Measurements from ENCODE around the gene MMP10.
"Not testable (repeated sequence)": the region's sequence is repeated elsewhere in the genome, so short reads cannot be mapped to it uniquely, and the experiment has no call there.

Gene MMP10

DNA sequence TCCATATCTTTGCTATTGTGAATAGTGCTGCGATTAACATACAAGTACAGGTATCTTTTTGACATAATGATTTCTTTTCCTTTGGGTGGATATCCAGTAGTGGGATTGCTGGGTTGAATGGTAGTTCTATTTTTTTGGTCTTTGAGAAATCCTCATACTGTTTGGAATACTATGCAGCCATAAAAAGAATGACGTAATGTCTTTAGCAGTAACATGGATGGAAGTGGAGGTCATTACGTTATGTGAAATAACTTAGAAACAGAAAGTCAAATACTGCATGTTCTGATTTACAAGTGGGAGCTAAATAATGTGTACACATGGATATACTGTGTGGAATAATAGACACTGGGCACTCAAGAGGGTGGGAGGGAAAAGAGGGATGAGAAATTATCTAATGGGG is 4.0 kb upstream of the MMP10 start:
- DNase-seq (ENCODE audit: insufficient read length, low spot score) (no peak), FAIRE-seq (no peak)

DNA sequence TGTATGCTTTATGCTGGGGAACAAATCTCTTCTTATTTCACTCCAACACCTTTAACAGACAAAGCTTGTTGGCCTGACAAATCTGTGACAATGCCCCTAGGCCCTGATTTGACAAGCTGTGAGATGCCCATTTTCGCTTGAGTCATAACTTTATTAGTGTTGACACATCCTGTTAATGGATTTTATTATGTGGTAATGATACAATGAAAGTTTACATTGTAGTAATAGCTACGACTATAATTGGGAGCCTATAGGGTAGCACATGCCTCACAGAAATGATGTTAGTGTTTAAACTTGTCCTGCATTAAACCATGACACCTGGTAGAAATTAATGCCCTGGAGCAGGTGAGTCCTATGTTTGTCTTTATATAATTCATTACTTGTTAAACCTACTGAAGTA is 3.3 kb upstream of the MMP10 start:
- DNase-seq (ENCODE audit: insufficient read length, low spot score) (no peak), FAIRE-seq (no peak)

DNA sequence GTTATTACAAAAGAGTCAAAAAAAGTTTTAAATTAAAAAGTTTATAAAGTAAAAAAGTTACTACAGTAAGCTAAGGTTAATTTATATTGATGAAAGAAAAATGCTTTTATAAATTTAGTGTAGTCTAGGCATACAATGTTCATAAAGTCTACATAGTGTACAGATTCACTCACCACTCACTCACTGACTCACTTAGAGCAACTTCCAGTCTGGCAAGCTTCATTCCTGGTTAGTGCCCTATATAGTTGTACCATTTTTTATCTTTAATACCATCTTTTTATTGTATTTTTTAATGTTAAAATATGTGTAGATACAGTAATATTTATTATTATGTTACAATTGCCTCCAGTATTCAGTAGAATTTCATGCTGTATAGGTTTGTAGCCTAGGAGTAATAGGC is 2.6 kb upstream of the MMP10 start:
- no peak for FAIRE-seq
- no peak for DNase-seq (ENCODE audit: insufficient read length, low spot score)

DNA sequence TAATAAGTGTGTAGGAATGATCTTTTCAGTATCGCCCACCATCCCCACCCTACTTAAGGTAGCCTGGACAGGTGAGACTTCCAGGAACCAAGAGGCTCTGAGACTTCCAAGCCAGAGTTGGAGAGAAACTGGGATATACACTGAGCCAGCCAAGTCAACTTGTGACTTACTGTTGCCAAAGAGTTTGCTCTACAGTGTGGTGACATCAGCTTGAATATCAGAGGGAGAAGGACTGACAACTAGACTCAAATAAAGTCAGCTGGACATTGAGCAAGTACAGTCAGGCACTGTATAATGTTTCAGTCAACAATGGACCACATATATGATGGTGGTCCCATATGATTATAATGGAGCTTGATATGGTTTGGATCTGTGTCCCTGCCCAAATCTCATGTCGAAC is 1.2 kb upstream of the MMP10 start:
- DNase-seq (ENCODE audit: insufficient read length, low spot score) (no peak), FAIRE-seq (no peak)

DNA sequence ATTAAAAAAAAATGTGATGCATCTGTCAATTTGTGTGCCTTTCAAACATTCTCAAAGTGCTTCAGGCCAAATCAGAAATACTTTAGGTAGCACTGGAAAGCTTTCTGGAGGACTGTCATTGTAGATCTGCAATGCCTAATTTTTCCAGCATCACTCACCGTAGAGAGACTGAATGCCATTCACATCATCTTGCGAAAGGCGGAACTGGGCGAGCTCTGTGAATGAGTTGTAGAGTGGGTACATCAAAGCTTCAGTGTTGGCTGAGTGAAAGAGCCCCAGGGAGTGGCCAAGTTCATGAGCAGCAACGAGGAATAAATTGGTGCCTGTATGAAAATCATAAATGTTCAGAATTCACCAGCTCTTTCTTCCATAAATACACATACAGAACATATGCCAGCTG is 4.0 kb downstream of the MMP10 start:
- FAIRE-seq: no peak
- no peak for DNase-seq (ENCODE audit: insufficient read length, low spot score)

DNA sequence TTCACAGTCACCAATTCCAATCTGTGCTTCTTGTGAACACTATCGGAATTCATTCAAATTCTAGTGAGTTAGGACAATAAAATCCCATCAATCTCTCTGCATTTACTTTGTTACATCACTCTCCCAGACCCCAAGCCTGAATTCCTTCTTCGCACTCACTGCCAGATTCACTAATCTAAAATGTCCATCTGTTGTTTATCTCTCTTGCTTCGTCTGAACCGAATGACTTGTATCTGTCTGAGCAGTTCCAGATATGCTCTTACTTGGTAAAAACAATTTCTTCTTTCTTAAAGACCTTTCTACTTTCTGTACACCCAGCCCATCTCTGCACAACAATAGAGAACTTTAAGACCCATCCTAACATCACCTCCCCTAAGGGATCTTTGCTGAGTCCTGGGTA is 7.0 kb downstream of the MMP10 start:
- FAIRE-seq (no peak), DNase-seq (ENCODE audit: insufficient read length, low spot score) (no peak)

DNA sequence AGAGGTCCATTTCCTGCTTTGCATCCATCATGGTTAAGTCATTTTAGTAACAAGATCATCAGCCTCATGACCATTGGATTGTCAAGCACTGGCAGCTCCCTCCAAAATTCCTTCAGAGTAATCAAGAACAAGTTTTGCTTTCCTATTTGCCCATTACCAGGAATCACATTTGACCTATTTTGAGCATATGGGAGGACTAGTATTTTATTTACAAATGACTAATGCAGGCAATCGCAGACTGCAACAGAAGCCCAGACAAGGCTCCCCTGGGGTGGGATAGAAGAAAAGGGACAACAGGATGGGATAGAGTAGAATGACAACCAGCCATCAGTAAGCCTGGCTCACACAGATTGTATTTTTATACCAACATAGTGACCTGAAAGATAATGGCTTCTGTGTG is 9.1 kb downstream of the MMP10 start:
- DNase-seq (ENCODE audit: insufficient read length, low spot score) (no peak), FAIRE-seq (no peak)

DNA sequence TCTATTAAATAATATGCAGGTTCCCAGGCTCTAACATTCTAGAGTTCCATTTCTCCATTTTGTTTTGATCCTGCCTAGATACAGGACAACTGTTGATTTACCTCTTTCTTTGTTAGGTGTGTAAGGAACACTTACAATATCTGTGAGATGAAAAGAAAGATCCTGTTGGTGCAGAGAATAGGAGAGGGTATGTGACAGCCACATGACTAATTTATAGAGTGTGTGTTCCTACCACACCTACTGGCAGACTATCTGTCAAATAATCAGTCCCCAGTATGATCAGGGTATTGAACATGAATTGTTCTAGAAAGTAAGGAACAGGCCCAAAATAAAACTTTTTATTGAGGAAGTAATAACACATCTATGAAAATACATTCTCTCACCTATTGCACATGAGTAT is 10.2 kb downstream of the MMP10 start:
- FAIRE-seq (no peak), DNase-seq (ENCODE audit: insufficient read length, low spot score) (no peak)

DNA sequence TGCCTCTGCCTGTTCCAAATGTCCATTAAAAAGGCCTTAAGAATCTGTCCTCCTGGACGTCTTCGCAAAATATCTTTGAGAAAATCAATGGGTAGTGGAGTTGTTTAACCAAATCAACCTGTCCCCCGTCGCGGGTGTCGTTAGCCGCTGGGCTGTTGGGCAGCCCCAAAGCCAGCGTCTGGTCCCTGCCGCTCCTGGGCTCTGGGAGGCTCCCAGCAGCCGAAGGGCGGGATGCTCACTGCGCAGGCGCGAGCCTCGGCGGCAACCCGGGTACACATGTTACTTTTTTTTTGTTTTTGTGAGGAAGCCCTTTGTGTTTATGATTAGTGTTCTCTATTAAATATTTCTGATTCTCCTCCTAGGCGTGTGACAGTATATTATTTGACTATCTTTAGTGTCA is 12.6 kb downstream of the MMP10 start:
- no peak for DNase-seq (ENCODE audit: insufficient read length, low spot score)
- no peak for FAIRE-seq

DNA sequence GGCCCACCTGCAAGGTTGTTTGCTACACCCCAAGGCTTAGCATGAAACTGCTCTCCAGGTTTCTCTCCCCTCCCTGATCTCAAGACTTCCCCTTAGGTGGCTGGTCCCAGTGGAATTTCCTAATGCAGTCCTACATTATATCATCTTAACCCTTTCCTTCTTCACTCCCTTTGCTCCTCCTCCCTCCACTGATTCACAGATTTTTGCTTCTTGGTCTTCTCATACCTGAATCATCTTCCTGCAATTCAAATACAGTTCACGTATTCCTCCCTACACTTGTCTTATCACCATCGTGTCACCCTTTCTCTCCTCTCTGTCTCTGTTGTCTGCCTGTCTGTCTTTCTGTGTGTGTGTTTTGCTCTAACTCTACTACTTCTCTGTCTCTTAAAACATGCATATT is 17.0 kb downstream of the MMP10 start:
- DNase-seq (ENCODE audit: insufficient read length, low spot score) (no peak), FAIRE-seq (no peak)

DNA sequence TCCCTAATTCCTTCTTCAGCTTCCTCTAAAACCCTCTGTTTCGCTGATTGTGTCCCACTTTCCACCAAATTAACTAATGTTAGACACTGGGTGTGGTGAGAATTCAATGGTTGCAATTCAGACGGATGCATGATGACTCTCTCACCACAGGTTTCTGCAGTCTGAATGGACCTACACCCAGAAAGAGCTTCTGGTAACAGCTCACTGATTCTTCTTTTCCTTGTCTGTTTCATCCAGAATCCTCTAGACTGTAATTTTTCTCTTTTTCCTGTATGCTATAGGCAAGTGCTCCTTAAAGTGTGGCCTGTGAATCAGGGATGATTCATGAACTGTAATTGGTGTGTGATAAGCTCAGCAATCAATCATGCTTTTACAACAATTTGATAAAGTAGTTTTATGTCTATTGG is 18.1 kb downstream of the MMP10 start:
- no peak for FAIRE-seq
- DNase-seq (ENCODE audit: insufficient read length, low spot score): no peak

DNA sequence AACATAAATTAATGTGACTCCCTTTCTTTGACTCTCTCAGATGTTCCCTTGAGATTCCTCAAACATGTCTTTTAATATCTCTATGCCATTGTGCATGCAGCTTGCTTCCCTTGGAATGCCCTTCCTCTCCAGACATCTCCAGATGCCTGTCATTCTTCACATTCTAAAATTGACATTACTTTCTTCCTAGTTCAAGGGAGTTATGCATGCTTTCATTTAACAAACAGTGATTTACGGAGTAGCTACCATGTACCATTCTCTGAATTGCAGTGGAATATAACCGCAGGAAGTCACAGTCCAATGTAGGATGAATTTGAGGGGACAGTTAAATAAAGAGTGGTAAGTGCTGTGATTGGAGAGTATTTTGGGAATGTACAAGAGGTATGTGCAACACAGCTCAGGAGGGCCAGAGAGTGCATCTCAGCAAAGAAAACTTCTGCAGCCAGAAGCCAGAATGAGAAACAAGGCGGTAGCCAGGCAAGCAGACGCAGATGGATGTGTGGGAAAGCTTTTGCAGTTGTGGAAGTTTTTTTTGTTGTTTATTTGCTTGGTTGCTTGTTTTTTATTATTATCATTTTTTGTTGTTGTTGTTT is 18.7 kb downstream of the MMP10 start:
- FAIRE-seq (no peak), DNase-seq (ENCODE audit: insufficient read length, low spot score) (no peak)

DNA sequence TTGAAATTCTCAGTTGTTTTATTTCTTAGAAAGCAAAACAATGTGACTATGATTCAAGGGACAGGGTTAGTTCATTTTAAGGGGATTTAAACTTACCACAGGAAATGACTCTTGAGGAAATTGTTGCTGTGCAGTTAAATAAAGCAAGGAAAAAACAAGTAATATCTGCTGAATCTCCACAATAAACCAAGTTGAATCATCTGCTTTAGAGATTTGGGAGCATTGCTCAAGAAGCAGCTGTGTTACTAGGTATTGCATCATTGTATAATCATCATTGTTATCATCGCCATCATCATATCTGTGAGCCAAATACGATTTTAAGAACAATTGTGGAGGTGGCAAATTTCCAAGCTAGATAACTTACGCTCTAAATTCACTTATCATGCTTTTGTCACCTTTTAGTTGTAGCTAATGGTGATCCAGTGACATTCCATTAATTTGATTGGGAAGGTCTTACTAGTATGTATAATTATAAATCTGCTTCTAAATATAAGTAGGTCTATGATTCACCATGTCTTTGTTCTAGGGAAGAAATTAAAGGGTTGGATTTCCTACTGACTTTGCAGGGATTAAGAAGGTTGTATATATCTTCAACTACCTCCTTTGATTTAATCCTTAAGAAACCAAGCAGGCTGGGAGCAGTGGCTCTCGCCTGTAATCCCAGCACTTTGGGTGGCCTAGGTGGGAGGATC is 19.9 kb downstream of the MMP10 start:
- DNase-seq (ENCODE audit: insufficient read length, low spot score) (no peak), FAIRE-seq (no peak)

DNA sequence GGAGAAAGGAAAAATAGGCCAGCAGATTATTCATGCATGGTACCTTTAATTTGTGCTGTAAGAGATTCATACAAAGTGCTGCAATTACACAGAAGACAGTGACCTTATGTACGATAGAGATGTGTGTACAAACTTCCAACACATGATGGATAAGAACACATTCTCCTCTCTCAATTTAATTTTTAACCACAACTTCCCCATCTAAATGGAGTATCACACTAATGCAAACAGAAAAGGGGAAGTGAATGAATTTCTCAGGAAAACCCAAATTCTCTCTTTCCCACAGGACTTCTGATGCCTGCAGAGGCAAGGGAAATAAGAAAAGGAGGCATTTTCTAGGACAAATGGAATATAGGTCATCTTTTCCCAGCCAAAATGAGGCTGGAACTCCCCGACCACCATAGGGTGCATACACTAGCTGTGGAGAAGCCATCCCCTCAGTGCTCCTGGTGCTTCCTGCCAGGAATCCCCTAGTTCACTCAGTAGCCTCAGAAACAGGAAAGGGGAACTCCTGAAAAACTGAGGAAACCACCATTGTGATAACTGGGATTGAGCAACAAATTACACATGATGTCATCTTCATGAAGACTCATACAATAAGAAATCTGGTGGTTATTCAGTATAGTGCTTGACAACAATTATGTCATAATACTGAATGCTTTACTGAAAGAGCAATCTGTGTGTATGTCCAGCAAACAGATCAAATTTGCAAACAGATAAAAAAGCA is 22.4 kb downstream of the MMP10 start:
- FAIRE-seq: no peak
- no peak for DNase-seq (ENCODE audit: insufficient read length, low spot score)

DNA sequence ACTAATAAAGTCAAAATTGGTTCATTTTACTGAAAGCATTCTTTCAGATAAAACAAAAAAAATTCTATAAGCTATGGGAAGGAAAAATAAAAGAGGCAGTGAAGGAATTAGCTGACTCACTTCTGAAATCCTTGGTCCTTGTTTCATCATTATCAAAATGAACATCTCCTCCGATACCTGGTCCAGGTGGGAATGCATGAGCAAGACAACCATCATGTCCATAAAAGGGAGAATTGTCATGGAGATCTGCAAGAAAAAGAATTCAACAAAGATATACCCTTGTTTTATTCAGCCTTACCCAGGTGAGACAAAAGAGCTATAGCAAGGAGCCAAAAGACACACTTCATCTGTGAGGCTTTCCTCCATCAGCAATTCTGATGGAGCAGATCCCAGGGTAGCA is 27.2 kb downstream of the MMP10 start:
- DNase-seq (ENCODE audit: insufficient read length, low spot score): no peak
- no peak for FAIRE-seq

DNA sequence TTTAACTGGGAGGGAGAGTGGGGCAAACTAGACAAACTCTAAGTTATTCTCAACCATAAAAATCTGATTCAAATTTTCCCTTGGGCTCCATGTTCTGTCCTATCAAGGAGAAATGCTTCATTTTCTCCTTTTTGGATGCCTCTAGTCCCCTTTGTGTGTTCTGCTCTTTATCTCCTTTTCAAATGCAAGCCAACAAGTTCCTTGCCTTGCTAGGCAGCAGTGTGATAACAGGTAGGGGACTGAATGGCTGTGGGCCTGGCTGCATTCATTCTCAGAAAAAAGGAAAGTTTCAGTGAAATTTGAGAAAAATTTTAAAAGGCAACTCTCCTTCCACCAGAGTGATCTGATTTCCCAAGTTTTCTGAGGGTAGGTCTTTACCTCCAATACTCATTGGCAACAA is 28.8 kb downstream of the MMP10 start:
- no peak for FAIRE-seq

DNA sequence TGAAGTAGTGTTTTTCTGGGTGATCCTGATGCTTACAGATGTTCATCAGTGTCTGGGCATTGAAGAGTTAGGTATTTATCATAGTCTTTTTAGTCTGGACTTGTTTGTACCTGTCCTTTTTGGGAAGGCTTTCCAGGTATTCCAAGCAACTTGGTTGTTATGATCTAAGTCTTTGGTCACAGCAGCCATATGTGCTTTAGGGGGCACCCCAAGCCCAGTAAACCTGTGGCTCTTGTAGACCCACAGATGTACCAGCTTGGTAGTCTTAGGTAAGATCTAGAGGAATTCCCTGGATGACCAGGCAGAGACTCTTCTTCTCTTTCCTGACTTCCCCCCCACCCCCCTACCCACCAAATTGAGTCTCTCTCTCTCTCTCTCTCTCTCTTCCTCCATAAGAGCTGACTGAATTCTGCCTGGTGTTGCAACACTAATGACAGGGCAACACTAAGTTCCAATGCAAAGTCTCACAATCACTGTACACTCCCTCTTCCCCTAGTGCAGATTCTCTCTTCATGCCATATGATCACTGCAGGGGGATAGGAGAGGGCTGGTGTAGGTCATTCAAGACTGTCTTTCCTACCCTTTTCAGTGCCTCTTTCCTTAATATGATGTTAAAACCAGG is 31.2 kb downstream of the MMP10 start:
- no peak for DNase-seq (ENCODE audit: insufficient read length, low spot score)
- no peak for FAIRE-seq

More for the DNA sequence above, 28.8 kb downstream of the MMP10 start:
- no peak for DNase-seq (ENCODE audit: insufficient read length, low spot score)

DNA sequence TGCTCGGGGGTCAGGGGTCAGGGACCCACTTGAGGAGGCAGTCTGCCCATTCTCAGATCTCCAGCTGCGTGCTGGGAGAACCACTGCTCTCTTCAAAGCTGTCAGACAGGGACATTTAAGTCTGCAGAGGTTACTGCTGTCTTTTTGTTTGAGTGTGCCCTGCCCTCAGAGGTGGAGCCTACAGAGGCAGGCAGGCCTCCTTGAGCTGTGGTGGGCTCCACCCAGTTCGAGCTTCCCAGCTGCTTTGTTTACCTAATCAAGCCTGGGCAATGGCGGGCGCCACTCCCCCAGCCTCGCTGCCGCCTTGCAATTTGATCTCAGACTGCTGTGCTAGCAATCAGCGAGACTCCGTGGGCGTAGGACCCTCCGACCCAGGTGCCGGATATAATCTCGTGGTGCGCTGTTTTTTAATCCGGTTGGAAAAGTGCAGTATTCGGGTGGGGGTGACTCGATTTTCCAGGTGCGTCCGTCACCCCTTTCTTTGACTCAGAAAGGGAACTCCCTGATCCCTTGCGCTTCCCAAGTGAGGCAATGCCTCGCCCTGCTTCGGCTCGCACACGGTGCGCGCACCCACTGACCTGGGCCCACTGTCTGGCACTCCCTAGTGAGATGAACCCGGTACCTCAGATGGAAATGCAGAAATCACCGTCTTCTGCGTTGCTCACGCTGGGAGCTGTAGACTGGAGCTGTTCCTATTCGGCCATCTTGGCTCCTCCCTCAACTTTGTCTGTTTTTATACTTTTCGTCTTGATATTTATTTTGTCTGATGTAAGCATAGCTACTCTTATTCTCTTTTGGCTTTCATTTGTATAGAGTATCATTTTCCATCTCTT is 33.5 kb downstream of the MMP10 start:
- not testable (repeated sequence) for FAIRE-seq; DNase-seq (ENCODE audit: insufficient read length, low spot score)

DNA sequence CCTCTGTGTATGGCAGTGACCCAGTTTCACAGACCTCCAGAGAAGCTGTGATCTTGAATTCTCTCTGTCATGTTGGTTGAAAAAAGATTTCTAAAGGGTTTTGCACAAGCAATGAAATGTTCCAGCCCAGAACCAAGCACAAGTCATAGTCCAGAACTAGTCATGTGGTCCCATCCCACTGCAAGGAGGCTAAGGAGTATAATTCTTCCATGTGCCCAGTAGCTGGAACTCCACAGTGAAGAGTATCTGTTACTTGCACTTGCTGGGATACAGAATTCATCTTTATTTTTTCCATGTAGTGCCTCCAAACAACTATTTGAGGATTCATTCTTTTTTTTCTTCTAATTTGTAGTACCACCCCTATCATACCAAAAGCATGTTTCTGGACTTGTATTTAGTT is 45.8 kb downstream of the MMP10 start:
- DNase-seq (ENCODE audit: insufficient read length, low spot score): no peak
- no peak for FAIRE-seq

DNA sequence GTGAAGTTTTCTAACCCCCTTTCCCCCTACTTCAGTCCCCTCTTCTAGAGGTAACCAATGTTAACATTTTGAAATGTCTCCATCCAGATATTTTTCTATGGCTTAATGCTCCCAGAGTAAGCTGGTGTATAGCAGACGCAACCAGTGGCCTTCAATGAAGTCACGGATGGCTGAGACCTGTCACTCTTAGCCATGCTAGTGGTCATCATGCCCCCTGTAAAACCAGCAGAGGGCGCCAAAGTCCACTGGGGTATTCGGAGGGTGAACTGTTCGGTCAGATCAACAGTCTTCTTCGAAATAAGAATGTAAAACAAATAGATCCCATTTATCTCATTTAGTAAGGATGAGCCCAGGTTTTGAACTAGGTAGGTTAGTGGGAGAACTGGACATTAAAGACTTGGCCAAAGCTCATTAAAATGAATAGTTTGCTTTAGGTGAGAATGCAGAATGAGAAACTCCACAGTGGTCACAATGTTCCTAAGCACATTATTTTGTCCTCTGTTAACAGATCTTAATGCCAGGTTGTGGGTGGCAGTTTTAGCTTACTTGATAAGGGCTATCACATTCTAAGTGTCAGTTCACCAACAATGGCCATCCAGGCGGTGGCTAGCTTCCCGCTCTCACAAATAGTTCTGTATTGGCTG is 47.1 kb downstream of the MMP10 start:
- DNase-seq (ENCODE audit: insufficient read length, low spot score) (peak; percentile 27), FAIRE-seq (no peak)

Data from GM19239 (cell line).